Esophagus squamous epithelium (tissue), 4 donors: ENCODE measurements around the gene USP2.

Experiments used
- CTCF ChIP-seq, 6 experiments: fragments of 450-650 bp in 4 of 6; fragments of 200-600 bp in 2 of 6; sonication (generic) in 2 of 6; IDR thresholded peaks; one replicate each; pipeline ENCODE4 v1.5.1; 2016 to 2019; ENCODE audit warnings: antibody characterized with exemption in 6 of 6, mild to moderate bottlenecking in 4 of 6, moderate library complexity in 4 of 6
- POLR2A ChIP-seq, 4 donors: fragments of 450-650 bp; IDR thresholded peaks; one replicate each; pipeline ENCODE4 v1.6.1; 2017; ENCODE audit warnings: antibody characterized with exemption in 4 of 4, mild to moderate bottlenecking in 4 of 4, moderate library complexity in 3 of 4

GRCh38 chr11:119381181-119381988 lies at the start of gene USP2:
- TF ChIP-seq CTCF (IDR thresholded peaks at IDR 0.05) (peak; percentile 79 to 96 (median 92)), POLR2A (IDR thresholded peaks at IDR 0.05) (peak in 2 of 4 donors; percentile 11 to 53)
